Effector memory CD4-positive, alpha-beta T cell (primary cell): ENCODE measurements around the gene PPOX.

ENCODE experiments used
- DNase-seq, 3 donors: peaks; one replicate each; pipeline ENCODE4 v3.0.0-alpha.2; 2020
- H3K27ac ChIP-seq: 2 replicates; pipeline ENCODE4 v1.7.0; 2013; ENCODE audit warnings: mild to moderate bottlenecking, low read length, moderate library complexity; ENCODE audit not compliant: insufficient read depth, poor library complexity, severe bottlenecking
- H3K27me3 ChIP-seq: replicated peaks from 2 replicates; pipeline ENCODE4 v1.7.0; 2013; ENCODE audit warnings: mild to moderate bottlenecking, low read length; ENCODE audit not compliant: insufficient read depth, control insufficient read depth, poor library complexity, severe bottlenecking
- H3K36me3 ChIP-seq: 2 replicates; pipeline ENCODE4 v1.7.0; 2013; ENCODE audit warnings: mild to moderate bottlenecking, low read length, moderate library complexity; ENCODE audit not compliant: control insufficient read depth, insufficient read depth
- H3K4me1 ChIP-seq: 2 replicates; pipeline ENCODE4 v1.7.0; 2013; ENCODE audit warnings: low read length, mild to moderate bottlenecking; ENCODE audit not compliant: control insufficient read depth, insufficient read depth, poor library complexity, severe bottlenecking
- H3K4me3 ChIP-seq: 2 replicates; pipeline ENCODE4 v1.7.0; 2013; ENCODE audit warnings: low read length, low read depth, mild to moderate bottlenecking; ENCODE audit not compliant: insufficient read depth, poor library complexity, severe bottlenecking
- H3K9me3 ChIP-seq: 2 replicates; pipeline ENCODE4 v1.7.0; 2013; ENCODE audit warnings: mild to moderate bottlenecking, low read length, moderate library complexity; ENCODE audit not compliant: control insufficient read depth

The PPOX gene

DNA sequence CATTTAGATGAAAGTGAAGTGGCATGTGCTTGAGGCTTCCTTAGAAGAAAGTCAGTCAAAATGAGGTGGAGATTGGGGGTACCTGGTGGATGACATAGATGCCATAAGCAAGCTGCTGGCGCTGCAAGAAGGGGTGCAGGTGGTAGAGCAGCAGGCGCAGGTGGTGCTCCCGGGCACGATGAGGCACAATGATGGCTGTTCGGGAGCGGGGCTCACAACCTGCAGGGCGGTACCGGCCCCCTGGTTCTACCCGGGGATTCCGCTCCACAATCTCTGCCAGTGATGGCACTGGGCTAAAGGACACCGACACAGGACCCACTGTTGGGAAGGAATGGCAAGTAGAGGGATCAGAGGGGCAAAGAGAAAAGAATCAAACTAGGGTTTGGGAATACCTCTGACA is 8.7 kb downstream of the PPOX start:
- Histone ChIP-seq H3K36me3 (peaks cover 50% of the 10 kb centered on the region), H3K4me1 (peaks cover 15% of the 10 kb centered on the region), H3K27ac (no peak overlapping the region), H3K27me3 (no peaks in the 10 kb centered on the region), H3K4me3 (no peak overlapping the region), H3K9me3 (no peaks in the 10 kb centered on the region)
- no peak for DNase-seq

DNA sequence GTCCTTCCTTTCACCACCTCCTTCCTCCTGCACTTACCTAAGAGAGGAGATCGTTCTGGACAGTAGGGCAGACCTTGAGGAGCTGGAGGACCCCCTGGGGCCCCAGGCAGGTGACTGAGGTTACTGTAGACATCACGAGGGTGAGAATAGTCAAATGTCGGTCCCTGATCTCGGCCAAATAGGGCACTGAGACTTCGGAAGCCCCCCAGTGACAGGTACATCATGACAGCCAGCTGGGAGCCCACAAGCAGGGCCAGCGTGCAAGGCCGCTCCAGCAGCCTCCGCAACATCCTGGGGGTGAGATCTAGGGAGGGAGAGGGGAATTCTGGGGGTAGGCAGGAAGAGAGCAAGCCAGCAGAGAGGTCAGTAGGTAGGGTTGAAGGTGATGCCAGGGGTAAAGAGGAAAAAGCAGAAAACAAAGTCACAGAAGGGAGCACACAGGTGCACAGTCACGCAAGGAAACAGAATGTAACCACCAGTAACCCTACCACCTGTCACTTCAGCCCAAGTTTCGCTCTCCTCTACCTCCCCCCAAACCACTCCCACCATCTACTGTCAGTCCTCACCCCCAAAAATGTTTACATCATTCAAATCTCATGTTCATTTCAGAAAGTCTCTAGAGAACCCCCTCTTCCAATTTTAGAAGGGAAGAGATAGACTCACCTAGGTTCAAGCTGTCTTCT is 9.7 kb downstream of the PPOX start:
- no peak for DNase-seq
- peak overlapping the region; percentile 97 for H3K4me3 ChIP-seq
- peaks cover 43% of the 10 kb centered on the region for H3K36me3 ChIP-seq
- no peaks in the 10 kb centered on the region for H3K27me3 ChIP-seq
- peak overlapping the region; percentile 94 for H3K27ac ChIP-seq
- H3K4me1 ChIP-seq: peaks cover 22% of the 10 kb centered on the region
- H3K9me3 ChIP-seq: no peaks in the 10 kb centered on the region

GRCh38 chr1:161176468-161177111 is 10.4 kb downstream of the PPOX start:
- DNase-seq: no peak
- H3K9me3 ChIP-seq: no peaks in the 10 kb centered on the region
- peaks cover 36% of the 10 kb centered on the region for H3K36me3 ChIP-seq
- H3K27ac ChIP-seq: peak overlapping the region; percentile 94
- H3K27me3 ChIP-seq: no peaks in the 10 kb centered on the region
- H3K4me3 ChIP-seq: peak overlapping the region; percentile 97
- peaks cover 28% of the 10 kb centered on the region for H3K4me1 ChIP-seq

GRCh38 chr1:161177112-161177935 is 11.1 kb downstream of the PPOX start, which contains the start of gene B4GALT3:
Gene B4GALT3, minus strand, starts transcription at chr1:161177507. Its CDS starts 1,447 bp downstream, at chr1:161176060.
- H3K4me3 ChIP-seq: peak within 1 kb of the TSS; percentile 97
- no peaks in the 10 kb centered on the region for H3K27me3 ChIP-seq
- peaks cover 35% of the 10 kb centered on the region for H3K4me1 ChIP-seq
- peak within 1 kb of the TSS; percentile 94 for H3K27ac ChIP-seq
- no peaks in the 10 kb centered on the region for H3K9me3 ChIP-seq
- H3K36me3 ChIP-seq: peaks cover 29% of the 10 kb centered on the region
- DNase-seq: peak; percentile 86

DNA sequence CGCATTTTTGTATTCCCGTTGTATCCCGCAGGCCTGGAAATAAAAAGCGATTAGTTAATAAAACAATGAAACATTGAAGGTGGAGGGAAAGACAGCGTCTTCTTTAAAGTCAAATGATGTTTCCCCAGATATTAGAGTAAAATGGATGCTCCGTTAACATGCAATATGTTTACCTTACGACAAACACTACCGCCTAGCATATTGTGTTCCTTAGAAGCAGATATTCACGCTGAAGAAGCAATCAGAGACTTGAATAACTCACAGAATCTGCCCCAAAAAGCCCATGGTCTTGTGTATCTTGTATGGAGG is 11.7 kb downstream of the PPOX start:
- Histone ChIP-seq H3K4me3 (peak overlapping the region; percentile 97), H3K4me1 (peaks cover 40% of the 10 kb centered on the region), H3K27me3 (no peaks in the 10 kb centered on the region), H3K36me3 (peaks cover 24% of the 10 kb centered on the region), H3K9me3 (no peaks in the 10 kb centered on the region), H3K27ac (peak overlapping the region; percentile 94)
- DNase-seq: no peak

GRCh38 chr1:161179698-161180097 is 13.5 kb downstream of the PPOX start:
- Histone ChIP-seq H3K4me3 (no peak overlapping the region), H3K36me3 (peaks cover 7% of the 10 kb centered on the region), H3K4me1 (peaks cover 58% of the 10 kb centered on the region), H3K27me3 (no peaks in the 10 kb centered on the region), H3K9me3 (no peaks in the 10 kb centered on the region), H3K27ac (no peak overlapping the region)
- DNase-seq: no peak

DNA sequence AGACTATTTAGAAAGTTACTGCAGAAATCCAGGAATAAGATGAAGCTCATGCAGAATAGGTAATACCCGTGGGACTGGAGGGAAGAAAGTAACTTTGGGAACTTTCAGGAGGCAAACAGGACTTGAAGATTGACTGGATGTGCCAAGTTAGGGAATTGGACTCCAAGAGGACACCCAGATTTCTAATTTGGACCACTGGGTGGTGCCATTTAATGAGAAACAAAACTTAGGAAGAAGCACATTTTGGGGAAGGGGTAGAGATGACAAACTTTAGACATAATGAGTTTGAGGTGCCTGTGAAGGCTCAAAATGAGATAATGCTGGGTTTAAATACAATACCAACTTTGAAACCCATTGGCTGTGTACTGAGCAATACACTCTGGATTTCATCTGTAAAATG is 14.4 kb downstream of the PPOX start:
- H3K27ac ChIP-seq: no peak overlapping the region
- no peak overlapping the region for H3K4me3 ChIP-seq
- H3K27me3 ChIP-seq: no peaks in the 10 kb centered on the region
- peaks cover 2% of the 10 kb centered on the region for H3K36me3 ChIP-seq
- H3K4me1 ChIP-seq: peaks cover 61% of the 10 kb centered on the region
- no peaks in the 10 kb centered on the region for H3K9me3 ChIP-seq
- no peak for DNase-seq

DNA sequence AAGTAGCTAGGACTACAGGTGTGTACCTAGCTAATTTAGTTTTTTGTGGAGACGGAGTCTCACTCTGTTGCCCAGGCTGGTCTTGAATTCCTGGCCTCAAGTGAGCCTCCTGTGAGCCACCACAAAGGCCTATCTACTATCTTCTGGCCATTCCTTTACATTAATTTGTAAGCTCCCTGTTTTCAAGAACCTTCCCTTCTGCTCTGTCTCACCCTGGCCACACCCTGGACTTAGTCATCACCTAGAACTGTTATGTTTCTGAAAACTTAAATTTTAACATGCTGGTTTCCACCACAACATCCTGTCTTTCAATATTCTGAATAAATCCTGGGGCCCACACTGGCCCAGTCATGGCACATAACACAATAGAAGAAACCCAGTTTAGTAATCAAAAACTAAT is 16.0 kb downstream of the PPOX start:
- DNase-seq: peak in 1 of 3 donors; percentile 37
- H3K4me3 ChIP-seq: no peak overlapping the region

DNA sequence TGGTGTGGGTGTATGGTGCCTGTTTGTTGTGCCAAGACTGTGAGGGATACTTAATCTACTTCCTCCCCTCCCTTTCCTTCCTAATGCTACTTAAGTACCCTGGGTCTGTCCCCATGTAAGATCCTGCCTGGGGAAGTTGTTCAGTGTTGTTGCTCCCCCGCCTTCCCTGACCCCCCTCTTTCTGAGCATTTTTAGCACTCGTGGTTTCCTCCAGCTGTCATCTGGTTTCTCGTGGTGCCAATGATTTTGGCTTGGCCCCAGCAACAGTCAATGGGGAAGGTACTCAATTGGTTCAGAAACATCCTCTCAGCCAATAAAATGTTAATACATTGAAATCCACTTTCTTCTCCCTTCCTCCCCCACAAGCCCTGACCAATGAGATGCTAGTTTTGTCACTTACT is 19.1 kb downstream of the PPOX start:
- H3K27me3 ChIP-seq: no peaks in the 10 kb centered on the region
- no peaks in the 10 kb centered on the region for H3K9me3 ChIP-seq
- H3K27ac ChIP-seq: peak overlapping the region; percentile 50
- peak; percentile 64 to 70 (median 70) for DNase-seq
- peaks cover 79% of the 10 kb centered on the region for H3K4me1 ChIP-seq
- no peak overlapping the region for H3K4me3 ChIP-seq
- H3K36me3 ChIP-seq: no peaks in the 10 kb centered on the region

More for the DNA sequence above, 16.0 kb downstream of the PPOX start:
- Histone ChIP-seq H3K27me3 (no peaks in the 10 kb centered on the region), H3K27ac (peak overlapping the region; percentile 70), H3K4me1 (peaks cover 66% of the 10 kb centered on the region), H3K9me3 (no peaks in the 10 kb centered on the region), H3K36me3 (no peaks in the 10 kb centered on the region)
